Measurements from ENCODE around the gene MESP1. TPM values are rescaled to one million over a fixed set of nuclear protein-coding genes. Genes with fewer than 3 reads are reported as not detected.

The MESP1 gene
- total RNA-seq, 4 donors from 2014 or later: 0.61 to 1.7 (median 1.3) TPM

DNA sequence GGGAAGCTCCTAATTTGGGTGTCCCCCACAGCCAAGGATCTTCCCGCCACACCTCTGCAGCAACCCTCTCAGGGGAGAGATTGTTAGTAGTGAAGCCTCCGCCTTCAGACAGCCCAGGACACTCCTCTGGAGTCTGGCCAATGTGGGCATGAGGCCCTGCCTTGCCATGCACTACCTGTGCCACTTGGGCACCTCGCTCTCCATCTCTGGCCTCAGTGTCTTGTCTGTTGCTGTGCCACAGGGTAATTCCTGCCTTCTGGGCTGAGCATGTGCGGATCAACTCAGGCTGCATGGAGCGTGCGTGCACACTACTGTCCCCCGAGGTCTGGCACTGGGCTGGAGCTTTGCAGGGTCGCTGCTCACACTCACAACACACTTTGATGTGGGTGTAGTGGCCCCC is 7.9 kb upstream of the MESP1 start:
- intact Hi-C loops (cut with DNase I; ENCODE audit: low total_unique reads): no loop called here
- H3K4me3 ChIP-seq (ENCODE audit: low read depth, poor library complexity, severe bottlenecking): no peak overlapping the region
- no peak for TF ChIP-seq POLR2A (IDR thresholded peaks at IDR 0.05)
- TF ChIP-seq, protein P1, sequence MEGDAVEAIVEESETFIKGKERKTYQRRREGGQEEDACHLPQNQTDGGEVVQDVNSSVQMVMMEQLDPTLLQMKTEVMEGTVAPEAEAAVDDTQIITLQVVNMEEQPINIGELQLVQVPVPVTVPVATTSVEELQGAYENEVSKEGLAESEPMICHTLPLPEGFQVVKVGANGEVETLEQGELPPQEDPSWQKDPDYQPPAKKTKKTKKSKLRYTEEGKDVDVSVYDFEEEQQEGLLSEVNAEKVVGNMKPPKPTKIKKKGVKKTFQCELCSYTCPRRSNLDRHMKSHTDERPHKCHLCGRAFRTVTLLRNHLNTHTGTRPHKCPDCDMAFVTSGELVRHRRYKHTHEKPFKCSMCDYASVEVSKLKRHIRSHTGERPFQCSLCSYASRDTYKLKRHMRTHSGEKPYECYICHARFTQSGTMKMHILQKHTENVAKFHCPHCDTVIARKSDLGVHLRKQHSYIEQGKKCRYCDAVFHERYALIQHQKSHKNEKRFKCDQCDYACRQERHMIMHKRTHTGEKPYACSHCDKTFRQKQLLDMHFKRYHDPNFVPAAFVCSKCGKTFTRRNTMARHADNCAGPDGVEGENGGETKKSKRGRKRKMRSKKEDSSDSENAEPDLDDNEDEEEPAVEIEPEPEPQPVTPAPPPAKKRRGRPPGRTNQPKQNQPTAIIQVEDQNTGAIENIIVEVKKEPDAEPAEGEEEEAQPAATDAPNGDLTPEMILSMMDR (IDR thresholded peaks at IDR 0.05): no peak
- WGBS, 2 donors: 79 to 83% methylated on average over 8 of the region's 8 CpGs
- DNase-seq (ENCODE audit: low spot score in 2 of 2): peak in 1 of 2 donors; percentile 85

DNA sequence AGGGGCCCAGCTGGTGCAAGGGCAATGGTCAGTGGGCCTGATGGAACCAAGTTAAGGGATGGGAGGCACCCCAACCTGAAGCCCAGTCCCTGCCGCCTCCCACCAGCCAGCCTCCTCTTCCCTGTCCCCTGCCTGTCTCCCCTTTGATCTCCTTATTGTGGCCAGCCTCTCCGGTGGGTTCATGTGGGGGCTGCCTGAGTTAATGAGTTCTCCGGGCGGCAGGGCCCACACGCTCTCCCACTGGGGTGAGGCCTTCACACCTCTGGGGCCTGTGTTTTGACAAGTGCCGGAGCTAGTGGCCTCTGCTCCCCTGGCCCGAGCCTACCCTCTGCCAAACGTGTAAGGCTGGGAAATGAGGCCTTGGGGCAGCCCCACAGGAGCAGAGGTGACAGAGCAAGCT is 7.2 kb upstream of the MESP1 start:
- peak in 1 of 2 donors; percentile 84 for DNase-seq (ENCODE audit: low spot score in 2 of 2)
- no peak overlapping the region for H3K4me3 ChIP-seq (ENCODE audit: low read depth, poor library complexity, severe bottlenecking)
- WGBS, 2 donors: 91 to 93% methylated on average over 8 of the region's 8 CpGs
- intact Hi-C loops (cut with DNase I; ENCODE audit: low total_unique reads): no loop called here
- TF ChIP-seq POLR2A (IDR thresholded peaks at IDR 0.05): no peak
- TF ChIP-seq, protein P1 (IDR thresholded peaks at IDR 0.05): no peak

DNA sequence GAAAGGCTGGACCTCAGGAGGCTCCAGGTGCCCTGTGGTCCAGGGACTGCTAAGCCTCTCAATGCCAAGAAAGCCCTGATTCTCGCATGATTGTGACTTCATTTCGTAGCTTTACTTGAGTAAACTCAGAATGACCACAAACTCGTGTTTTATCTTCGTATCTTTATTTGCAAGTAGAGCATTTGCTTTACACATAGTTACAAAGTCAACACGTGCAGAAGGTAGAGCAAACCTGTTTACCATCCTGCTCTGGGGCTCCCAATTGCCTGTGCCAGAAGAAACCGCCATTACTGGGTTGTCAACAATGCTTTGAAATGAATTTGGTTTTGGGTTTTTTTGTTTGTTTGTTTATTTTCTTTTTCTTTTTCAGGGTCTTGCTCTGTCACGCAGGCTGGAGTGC is 5.8 kb upstream of the MESP1 start:
- intact Hi-C loops (cut with DNase I; ENCODE audit: low total_unique reads): no loop called here

DNA sequence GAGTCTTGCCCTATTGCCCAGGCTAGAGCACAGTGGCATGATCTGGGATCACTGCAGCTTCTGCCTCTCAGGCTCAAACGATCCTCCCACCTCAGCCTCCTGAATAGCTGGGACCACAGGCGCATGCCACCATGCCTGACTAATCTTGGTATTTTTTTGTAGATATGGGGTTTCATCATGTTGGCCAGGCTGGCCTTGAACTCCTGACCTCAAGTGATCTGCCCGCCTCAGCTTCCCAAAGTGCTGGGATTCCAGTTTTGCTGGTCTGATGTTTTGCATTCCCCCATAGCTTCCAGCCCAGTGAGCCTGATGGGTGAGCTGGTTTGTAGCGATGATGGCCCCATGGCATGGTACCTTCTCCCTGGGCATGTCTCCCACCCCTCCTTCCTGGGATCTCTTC is 4.7 kb upstream of the MESP1 start:
- WGBS, 2 donors: 79 to 96% methylated on average over 4 of the region's 4 CpGs
- H3K4me3 ChIP-seq (ENCODE audit: low read depth, poor library complexity, severe bottlenecking): no peak overlapping the region
- intact Hi-C loops (cut with DNase I; ENCODE audit: low total_unique reads): no loop called here
- TF ChIP-seq, protein P1 (IDR thresholded peaks at IDR 0.05): no peak
- TF ChIP-seq POLR2A (IDR thresholded peaks at IDR 0.05): no peak
- DNase-seq (ENCODE audit: low spot score in 2 of 2): no peak

More for the DNA sequence above, 5.8 kb upstream of the MESP1 start:
- DNase-seq (ENCODE audit: low spot score in 2 of 2): no peak
- TF ChIP-seq, protein P1 (IDR thresholded peaks at IDR 0.05): no peak
- no peak for TF ChIP-seq POLR2A (IDR thresholded peaks at IDR 0.05)
- 75% methylated on average over 7 of the region's 7 CpGs for WGBS, 2 donors
- no peak overlapping the region for H3K4me3 ChIP-seq (ENCODE audit: low read depth, poor library complexity, severe bottlenecking)

DNA sequence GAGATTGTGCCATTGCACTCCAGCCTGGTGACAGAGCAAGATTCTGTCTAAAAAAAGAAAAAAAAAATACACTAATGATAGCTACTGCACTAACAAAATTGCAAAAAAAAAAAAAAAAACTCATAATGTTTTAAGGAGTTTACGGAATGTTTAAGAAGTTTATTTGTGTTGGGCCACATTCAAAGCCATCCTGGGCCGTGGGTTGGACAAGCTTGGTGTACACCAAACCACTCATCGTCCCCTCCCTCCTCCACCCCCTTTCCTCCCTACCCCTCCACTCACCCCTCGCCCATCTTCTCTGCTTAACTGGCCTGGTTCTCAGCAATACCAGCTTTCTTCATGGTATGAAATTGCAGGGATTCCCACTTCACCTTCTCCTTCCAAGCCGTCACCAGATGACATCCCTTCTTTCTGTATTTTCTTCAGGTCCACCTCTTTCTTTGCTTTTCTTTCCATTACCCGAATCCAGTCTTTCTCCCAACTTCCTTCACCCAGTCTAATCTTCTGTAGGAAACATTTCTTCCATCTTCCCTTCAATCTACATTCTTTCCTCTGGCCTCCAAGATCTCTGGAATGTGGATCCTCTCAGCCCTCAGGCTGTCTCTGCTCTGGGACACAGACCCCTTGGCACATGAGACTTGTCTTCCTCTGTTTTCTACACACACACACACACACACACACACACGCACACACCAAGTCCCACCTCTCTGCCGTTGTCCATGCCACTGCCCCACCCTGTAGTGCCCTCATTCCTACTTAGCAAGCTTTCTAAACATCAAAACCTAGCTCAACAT is 3.5 kb upstream of the MESP1 start:
- DNase-seq (ENCODE audit: low spot score in 2 of 2): no peak
- TF ChIP-seq, protein P1 (IDR thresholded peaks at IDR 0.05): no peak
- no peak for TF ChIP-seq POLR2A (IDR thresholded peaks at IDR 0.05)
- H3K4me3 ChIP-seq (ENCODE audit: low read depth, poor library complexity, severe bottlenecking): no peak overlapping the region
- 70 to 81% methylated on average over 8 of the region's 8 CpGs for WGBS, 2 donors
- intact Hi-C loops (cut with DNase I; ENCODE audit: low total_unique reads): no loop called here

DNA sequence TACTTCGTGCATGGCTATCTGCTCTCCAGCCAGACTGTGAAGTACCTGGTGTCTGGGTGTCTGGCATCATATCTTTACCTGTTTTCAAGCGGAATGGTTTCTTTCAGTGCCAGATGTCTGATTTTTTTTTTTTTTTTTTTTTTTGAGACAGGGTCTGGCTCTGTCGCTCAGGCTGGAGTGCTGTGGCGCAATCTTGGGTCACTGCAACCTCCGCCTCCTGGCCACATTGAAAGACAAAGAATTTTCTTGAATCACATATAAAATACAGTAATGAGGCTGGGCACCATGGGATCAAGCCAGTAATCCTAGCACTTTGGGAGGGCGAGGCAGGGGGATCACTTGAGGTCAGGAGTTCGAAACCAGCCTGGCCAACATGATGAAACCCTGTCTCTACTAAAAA is 2.8 kb upstream of the MESP1 start:
- TF ChIP-seq POLR2A (IDR thresholded peaks at IDR 0.05): no peak
- TF ChIP-seq, protein P1 (IDR thresholded peaks at IDR 0.05): no peak
- H3K4me3 ChIP-seq (ENCODE audit: low read depth, poor library complexity, severe bottlenecking): no peak overlapping the region
- 82 to 90% methylated on average over 7 of the region's 7 CpGs for WGBS, 2 donors
- DNase-seq (ENCODE audit: low spot score in 2 of 2): no peak
- intact Hi-C loops (cut with DNase I; ENCODE audit: low total_unique reads): no loop called here
